ENCODE measurements around the gene SPINK2. TPM values are rescaled to one million over a fixed set of nuclear protein-coding genes. Genes with fewer than 3 reads are reported as not detected.

SPINK2 gene
- polyA plus RNA-seq, 1 of the 3 experiments (the other 2 are of a cell fraction), result not detected

DNA sequence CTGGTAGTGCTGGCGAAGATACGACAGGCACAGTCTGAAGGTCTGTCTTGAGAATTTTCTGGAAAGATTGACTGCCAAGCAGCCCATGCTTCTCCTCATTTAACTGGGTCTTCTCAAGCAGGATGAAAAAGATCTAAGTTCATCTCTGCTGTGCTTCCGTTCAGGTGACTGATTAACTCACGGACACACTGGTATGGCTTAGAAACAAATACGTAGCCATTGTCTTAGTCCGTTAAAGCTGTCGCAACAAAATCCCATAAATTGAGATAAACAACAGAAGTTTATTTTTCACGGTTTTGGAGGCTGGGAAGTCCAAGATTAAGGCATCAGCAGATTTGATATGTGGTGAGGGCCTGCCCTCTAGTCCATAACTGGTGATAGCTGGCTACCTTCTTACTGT lies 39.5 kb downstream of the SPINK2 start:
- no peak overlapping the region for H3K4me3 ChIP-seq (ENCODE audit: low read depth in 2 of 2, low read length in 1 of 2)
- peaks cover 5% of the 10 kb centered on the region; the same call in 1 of the 2 replicates for H3K27me3 ChIP-seq (ENCODE audit: insufficient read depth)
- WGBS (ENCODE audit: low lambda C conversion rate), result 78% methylated on average over 8 of the region's 8 CpGs
- POLR2A ChIA-PET, result no interaction called here
- no peaks in the 10 kb centered on the region for H3K36me3 ChIP-seq (replicated peaks in 1 of 2; ENCODE audit: control insufficient read depth in 1 of 2, insufficient read depth in 2 of 2, low read length in 1 of 2)
- no peak overlapping the region for H3K4me2 ChIP-seq
- CTCF ChIA-PET, result no interaction called here
- TF ChIP-seq TAF1 (IDR thresholded peaks at IDR 0.05; ENCODE audit: borderline replicate concordance, low read depth, low read length), result no peak
- no peak for TF ChIP-seq NFIC (IDR thresholded peaks at IDR 0.05; ENCODE audit: borderline replicate concordance)
- TF ChIP-seq, protein P1, sequence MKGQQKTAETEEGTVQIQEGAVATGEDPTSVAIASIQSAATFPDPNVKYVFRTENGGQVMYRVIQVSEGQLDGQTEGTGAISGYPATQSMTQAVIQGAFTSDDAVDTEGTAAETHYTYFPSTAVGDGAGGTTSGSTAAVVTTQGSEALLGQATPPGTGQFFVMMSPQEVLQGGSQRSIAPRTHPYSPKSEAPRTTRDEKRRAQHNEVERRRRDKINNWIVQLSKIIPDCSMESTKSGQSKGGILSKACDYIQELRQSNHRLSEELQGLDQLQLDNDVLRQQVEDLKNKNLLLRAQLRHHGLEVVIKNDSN (IDR thresholded peaks at IDR 0.05; ENCODE audit: borderline replicate concordance, low read depth), result no peak
- TF ChIP-seq ELF1 (IDR thresholded peaks at IDR 0.05), result no peak
- no peak for TF ChIP-seq TEAD4 (IDR thresholded peaks at IDR 0.05; ENCODE audit: borderline replicate concordance, insufficient read depth)
- TF ChIP-seq EZH2phosphoT487 (IDR thresholded peaks at IDR 0.05; ENCODE audit: borderline replicate concordance, low read depth), result no peak
- TF ChIP-seq TCF12 (IDR thresholded peaks at IDR 0.05), result no peak
- TF ChIP-seq, protein P2, sequence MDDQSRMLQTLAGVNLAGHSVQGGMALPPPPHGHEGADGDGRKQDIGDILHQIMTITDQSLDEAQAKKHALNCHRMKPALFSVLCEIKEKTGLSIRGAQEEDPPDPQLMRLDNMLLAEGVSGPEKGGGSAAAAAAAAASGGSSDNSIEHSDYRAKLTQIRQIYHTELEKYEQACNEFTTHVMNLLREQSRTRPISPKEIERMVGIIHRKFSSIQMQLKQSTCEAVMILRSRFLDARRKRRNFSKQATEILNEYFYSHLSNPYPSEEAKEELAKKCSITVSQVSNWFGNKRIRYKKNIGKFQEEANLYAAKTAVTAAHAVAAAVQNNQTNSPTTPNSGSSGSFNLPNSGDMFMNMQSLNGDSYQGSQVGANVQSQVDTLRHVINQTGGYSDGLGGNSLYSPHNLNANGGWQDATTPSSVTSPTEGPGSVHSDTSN (IDR thresholded peaks at IDR 0.05), result no peak
- TF ChIP-seq, protein P3, sequence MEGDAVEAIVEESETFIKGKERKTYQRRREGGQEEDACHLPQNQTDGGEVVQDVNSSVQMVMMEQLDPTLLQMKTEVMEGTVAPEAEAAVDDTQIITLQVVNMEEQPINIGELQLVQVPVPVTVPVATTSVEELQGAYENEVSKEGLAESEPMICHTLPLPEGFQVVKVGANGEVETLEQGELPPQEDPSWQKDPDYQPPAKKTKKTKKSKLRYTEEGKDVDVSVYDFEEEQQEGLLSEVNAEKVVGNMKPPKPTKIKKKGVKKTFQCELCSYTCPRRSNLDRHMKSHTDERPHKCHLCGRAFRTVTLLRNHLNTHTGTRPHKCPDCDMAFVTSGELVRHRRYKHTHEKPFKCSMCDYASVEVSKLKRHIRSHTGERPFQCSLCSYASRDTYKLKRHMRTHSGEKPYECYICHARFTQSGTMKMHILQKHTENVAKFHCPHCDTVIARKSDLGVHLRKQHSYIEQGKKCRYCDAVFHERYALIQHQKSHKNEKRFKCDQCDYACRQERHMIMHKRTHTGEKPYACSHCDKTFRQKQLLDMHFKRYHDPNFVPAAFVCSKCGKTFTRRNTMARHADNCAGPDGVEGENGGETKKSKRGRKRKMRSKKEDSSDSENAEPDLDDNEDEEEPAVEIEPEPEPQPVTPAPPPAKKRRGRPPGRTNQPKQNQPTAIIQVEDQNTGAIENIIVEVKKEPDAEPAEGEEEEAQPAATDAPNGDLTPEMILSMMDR (IDR thresholded peaks at IDR 0.05), result no peak
- TF ChIP-seq MXI1 (IDR thresholded peaks at IDR 0.05; ENCODE audit: low read depth, low read length), result no peak
- DNase-seq, result no peak
- no peaks in the 10 kb centered on the region; a peak in 1 of 4 replicates for H3K4me1 ChIP-seq (ENCODE audit: control insufficient read depth in 1 of 2, insufficient read depth in 2 of 2, low read depth in 1 of 2, low read length in 1 of 2)
- H3K9ac ChIP-seq, result no peak overlapping the region
- H3K79me2 ChIP-seq (ENCODE audit: insufficient read depth), result no peaks in the 10 kb centered on the region
- H2AFZ ChIP-seq (ENCODE audit: low read depth), result no peak overlapping the region
- H3F3A ChIP-seq (replicated peaks; ENCODE audit: insufficient read depth), result no peaks in the 10 kb centered on the region
- no peak overlapping the region for H3K27ac ChIP-seq (ENCODE audit: low read depth in 2 of 2, low read length in 1 of 2)
- H3K9me3 ChIP-seq, result no peaks in the 10 kb centered on the region
- H4K20me1 ChIP-seq (ENCODE audit: insufficient read depth), result no peaks in the 10 kb centered on the region
- no peaks in the 10 kb centered on the region for H3K9me2 ChIP-seq

DNA sequence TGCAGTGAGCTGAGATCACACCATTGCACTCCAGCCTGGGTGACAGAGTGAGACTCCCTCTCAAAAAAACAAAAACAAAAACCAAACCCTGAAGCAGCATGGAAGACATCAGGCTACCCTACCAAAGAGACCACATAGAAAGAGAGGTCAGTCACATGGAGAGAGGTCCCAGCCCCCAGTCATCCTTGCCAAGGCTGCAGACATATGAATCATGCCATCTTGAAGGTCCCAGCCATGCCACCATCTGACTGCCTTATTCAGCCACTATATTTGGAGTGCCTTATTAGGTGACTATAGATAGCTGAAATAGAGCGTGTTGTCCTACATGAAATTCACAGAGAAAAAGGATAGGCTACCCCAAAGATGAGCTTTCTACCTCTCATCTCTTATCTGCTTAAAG lies 48.2 kb downstream of the SPINK2 start:
- Histone ChIP-seq H3K27me3 (ENCODE audit: insufficient read depth) (no peaks in the 10 kb centered on the region), H3K4me3 (ENCODE audit: low read depth in 2 of 2, low read length in 1 of 2) (no peak overlapping the region), H2AFZ (ENCODE audit: low read depth) (no peak overlapping the region), H3K9me3 (no peaks in the 10 kb centered on the region), H3K79me2 (ENCODE audit: insufficient read depth) (no peaks in the 10 kb centered on the region), H4K20me1 (ENCODE audit: insufficient read depth) (no peaks in the 10 kb centered on the region), H3F3A (replicated peaks; ENCODE audit: insufficient read depth) (no peaks in the 10 kb centered on the region), H3K9me2 (no peaks in the 10 kb centered on the region), H3K4me1 (ENCODE audit: control insufficient read depth in 1 of 2, insufficient read depth in 2 of 2, low read depth in 1 of 2, low read length in 1 of 2) (no peaks in the 10 kb centered on the region), H3K36me3 (replicated peaks in 1 of 2; ENCODE audit: control insufficient read depth in 1 of 2, insufficient read depth in 2 of 2, low read length in 1 of 2) (no peaks in the 10 kb centered on the region), H3K4me2 (no peak overlapping the region), H3K9ac (no peak overlapping the region), H3K27ac (ENCODE audit: low read depth in 2 of 2, low read length in 1 of 2) (no peak overlapping the region)
- DNase-seq, result no peak
- TF ChIP-seq, protein P1 (IDR thresholded peaks at IDR 0.05; ENCODE audit: borderline replicate concordance, low read depth), result no peak
- TF ChIP-seq NFIC (IDR thresholded peaks at IDR 0.05; ENCODE audit: borderline replicate concordance) (no peak), RFX5 (IDR thresholded peaks at IDR 0.05; ENCODE audit: low read length) (no peak), RAD21 (IDR thresholded peaks at IDR 0.05; ENCODE audit: low read length) (no peak), JUND (IDR thresholded peaks at IDR 0.05) (no peak), YY1 (IDR thresholded peaks at IDR 0.05; ENCODE audit: low read depth) (no peak), MXI1 (IDR thresholded peaks at IDR 0.05; ENCODE audit: low read depth, low read length) (no peak)
- TF ChIP-seq, protein P3 (IDR thresholded peaks at IDR 0.05), result no peak
- TF ChIP-seq, protein P4, sequence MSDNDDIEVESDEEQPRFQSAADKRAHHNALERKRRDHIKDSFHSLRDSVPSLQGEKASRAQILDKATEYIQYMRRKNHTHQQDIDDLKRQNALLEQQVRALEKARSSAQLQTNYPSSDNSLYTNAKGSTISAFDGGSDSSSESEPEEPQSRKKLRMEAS (IDR thresholded peaks at IDR 0.05; ENCODE audit: low read depth), result no peak
- TF ChIP-seq, protein P2 (IDR thresholded peaks at IDR 0.05), result no peak
- CTCF ChIA-PET, result no interaction called here
- POLR2A ChIA-PET, result no interaction called here
- WGBS (ENCODE audit: low lambda C conversion rate), result 77% methylated on average over 1 of the region's 1 CpG
